GM19463 (cell line): Measurements from ENCODE around the gene ITPR3.

Experiments
- ATAC-seq: cut with Tn5 transposase; IDR thresholded peaks from one replicate; pipeline ENCODE4 v1.9.1; 2021; ENCODE audit warnings: mild to moderate bottlenecking, moderate library complexity; ENCODE audit not compliant: unreplicated experiment

The ITPR3 gene

DNA sequence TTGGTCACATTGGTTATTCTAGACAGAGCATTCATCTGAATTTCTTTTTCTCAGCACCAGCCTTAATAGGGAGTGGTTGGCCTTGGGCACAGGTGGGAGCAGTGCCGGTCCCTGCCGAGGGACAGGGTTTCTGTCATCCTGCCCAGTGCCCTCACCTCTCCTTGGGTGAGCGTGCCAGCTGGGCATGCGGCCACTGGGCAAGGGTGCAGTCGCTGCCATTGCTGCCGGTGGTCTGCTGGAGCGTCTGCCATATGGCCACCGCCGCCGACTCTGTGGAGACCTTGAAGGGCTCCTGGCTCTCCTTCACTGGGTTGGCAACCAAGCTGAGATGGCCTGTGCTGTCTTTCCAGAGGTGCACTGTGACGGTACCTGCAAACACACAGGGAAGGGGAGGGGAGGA lies 106.8 kb downstream of the ITPR3 start:
- ATAC-seq: no peak

DNA sequence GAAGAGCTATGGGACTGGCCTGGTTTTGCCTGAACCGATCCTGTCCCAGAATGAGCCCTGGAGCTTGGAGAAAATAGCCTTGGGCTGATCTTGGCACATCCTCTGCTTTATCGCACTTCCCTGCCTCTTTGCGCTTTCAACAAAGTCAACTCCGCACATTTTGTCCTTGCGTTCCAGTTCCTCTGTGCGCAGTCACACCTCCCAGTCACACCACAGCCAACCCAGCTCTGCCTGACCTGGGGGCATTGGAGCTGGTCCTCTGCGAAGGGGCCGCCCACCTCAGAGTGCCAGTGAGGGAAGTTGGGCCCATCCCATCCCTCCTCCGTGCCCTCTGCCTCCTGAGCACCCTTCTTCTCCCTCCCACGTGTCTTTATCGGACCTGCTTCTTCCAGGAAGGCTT lies 107.3 kb downstream of the ITPR3 start:
- ATAC-seq: no peak

DNA sequence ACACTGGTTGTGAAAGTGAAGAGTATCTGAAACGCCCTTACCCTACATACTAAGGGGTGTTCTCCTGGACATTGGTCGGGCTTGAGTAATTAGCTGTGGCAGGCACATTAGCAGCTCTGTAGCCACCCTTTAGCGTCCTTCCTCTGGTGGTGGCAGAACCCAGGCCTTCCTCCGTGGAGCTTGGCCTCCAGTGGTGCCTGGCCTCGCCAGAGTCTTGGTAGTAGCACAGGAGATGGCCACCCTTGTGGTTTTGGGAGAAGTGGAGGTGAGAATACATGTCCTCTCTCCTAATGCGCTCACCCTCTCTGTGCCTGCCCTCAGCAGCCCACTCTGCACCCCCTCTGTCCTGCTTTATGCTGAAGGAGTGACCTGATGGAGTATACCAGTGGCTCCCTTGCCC lies 107.9 kb downstream of the ITPR3 start:
- ATAC-seq: no peak

DNA sequence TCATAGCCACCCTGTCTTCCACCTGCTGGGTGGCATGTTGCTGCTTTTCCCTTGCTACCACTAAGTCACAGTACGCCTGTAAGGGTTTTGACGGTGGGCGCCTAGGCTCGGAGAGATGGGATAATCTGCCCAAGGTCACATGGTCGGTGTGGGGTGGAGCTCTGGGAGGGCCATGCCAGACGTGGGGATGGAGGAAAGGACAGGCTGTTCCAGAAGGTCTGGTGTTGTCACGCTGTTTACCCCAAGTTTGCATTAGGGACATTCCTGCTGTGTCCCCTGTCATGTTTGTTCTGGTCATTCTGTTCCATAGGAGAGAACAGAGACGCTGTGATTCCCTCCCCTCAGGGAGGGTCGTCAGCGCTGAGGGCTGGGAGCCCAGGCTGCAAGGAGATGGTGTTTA lies 109.5 kb downstream of the ITPR3 start:
- ATAC-seq: no peak

DNA sequence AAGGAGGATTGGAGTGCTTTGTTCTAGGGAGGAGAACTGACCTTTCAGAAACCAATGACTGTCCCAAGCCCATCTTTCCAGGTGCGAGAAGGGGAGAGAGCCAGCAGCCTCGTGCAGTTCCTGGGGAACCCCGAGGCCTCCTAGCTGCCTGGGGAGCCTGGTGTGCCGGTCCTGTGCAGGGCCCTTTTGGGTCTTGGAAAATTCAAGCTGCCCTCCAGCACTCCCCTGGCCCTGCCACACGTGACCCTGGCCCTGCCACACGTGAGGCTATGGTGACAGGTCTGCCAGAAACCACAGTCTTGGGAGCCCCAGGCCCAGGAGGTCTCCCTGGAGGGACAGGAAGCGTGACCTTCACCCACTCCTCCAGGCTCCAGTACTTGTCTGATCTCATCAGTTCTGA lies 109.9 kb downstream of the ITPR3 start:
- ATAC-seq: no peak

DNA sequence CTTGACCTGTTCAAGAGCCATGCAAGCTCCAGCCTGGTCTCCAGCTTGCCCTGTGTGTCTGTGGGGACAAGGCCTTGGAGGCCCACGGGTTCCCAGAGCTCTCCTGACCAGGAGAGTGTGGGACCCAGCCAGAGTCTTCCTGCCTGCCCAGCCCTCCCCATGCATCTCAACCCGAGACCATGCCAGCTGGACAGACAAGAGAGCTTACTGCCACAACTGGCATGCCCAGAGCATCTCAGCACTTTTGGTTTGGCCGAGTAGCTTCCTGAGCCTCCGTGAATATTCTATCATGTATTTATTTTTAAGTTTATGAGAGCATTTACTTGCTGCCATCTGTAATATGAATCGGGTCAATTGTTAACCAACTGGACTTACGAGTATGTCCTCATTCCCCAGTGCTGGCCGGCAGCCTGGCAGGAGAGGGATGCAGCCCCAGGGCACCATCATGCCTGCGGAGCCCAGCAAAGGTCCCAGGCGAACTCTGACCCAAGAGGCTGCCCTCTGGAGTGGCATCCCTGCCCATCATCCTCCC lies 110.7 kb downstream of the ITPR3 start:
- no peak for ATAC-seq

DNA sequence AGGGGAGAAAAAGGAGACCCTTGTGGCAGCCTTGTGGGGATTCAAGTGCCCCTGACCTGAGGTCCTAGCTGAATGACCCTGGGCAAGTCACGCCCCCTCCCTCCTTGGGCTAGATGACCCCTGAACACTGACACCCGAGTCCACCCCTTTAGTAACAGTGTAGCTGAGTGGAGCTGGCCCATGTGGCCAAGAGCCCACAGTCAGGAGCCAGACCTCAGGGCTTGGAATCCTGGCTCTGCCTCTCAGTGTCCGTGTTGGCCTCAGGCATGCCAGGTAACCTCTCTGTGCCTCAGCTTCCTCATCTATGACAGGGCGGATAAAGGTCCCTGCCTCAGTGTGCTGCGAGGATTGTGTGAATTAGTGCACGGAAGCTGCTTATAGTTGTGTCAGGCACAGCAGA lies 111.3 kb downstream of the ITPR3 start:
- ATAC-seq: no peak

DNA sequence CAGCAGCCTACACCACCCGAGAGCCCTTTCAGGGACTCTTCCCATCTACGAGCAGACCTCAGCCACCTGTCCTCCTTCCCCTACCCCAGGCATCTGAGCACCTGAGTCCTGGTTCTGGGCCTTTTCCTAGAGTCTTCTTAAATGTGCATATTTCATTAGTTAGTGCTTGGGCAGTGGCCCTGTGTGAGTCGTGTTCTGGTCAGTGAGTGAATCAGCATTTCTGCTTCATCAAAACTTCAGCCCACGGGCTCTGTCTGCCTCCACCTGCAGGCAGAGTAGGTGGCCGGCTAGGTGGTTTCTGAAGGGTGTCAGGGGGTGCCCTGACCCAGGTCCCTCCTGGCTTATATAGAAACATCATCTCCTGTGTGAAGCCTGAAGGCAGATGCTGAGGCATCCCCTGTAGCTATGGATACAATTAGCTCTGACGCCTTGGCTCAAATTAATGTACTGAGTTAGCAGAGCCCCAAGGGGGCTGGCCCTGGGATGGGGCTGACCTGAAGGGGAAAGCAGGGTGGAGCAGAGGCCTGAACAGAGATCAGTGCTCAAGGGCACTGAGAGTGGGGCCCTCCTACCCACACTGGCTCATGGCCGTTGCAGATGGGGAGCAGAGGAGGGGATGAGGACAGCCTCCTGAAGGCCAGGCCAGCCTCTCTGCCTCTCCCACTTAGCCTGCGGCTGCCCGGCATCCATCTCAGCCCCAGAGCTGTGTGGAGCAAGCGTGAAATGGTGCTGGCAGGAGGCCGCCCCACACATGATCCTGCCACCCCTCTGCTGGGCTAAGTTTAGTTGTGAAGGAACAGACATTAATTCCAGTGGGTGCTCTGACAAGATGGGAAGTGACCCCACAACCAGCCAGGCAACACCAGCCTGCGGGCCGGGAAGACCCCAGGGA lies 111.9 kb downstream of the ITPR3 start:
- ATAC-seq: no peak

DNA sequence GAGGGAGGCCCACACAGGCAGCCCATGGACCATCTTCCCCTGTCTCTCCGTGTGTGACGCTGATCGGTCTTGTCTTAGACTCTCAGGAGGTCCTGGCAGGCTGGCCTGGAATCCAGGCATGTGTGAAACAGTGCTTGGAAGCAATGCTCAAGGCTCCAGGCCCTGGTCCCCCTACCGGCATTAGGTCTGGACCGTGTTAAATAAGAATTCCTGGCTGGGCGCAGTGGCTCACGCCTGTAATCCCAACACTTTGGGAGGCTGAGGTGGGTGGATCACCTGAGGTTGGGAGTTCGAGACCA lies 112.5 kb downstream of the ITPR3 start:
- no peak for ATAC-seq

DNA sequence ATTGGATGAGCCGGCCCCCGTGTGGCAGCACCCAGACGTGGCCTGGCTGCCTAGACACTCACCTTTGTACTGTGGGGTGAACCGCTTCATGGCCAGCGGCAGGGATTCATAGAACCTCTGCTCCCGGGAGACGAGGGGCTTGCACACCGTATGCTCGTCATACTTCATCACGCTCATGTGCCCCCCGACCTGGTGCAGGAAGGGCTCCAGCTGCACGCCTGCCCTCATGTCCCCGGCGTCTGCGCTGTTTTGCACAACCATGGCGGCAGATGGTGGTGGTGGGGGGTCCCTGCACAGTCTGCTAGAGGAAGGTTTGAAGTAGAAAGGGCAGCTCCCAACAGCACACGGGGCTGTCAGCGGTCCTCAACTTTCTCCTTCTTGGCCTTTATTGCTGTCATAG lies 114.1 kb downstream of the ITPR3 start:
- no peak for ATAC-seq

DNA sequence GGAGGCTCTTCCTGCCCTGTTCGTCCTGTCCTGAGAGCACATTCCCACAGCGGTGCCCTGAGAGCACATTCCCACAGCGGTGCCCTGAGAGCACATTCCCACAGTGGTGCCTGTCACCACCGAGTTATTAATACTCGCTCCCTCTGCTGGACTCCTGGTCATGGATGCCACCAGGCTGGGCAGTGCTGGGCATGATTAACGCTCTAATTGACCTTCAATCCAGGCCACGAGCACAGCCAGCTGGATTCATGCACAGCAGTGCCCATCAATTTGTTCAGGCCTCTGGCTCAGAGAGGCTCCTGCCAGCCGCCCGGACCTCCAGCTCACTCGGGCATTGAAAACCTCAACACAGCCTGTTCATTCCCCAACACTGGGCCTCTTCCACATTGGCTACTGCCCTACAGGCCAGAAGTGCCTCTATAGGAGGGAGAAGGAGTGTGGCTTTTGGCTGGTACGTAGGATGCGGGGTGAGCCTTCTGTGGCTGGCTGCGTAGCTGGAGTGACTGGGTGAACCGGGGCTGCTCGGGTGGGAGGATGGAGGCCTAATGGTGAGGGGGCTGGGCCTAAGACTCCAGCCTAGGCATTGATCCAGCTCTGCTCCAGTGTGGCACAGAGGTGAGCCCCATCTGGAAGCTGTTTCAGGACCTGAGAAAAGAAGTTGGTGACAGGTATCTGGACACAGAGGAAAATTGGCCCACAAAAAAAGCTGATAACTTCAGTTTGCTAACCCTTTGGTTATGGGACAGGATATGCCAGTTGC lies 116.3 kb downstream of the ITPR3 start:
- no peak for ATAC-seq

DNA sequence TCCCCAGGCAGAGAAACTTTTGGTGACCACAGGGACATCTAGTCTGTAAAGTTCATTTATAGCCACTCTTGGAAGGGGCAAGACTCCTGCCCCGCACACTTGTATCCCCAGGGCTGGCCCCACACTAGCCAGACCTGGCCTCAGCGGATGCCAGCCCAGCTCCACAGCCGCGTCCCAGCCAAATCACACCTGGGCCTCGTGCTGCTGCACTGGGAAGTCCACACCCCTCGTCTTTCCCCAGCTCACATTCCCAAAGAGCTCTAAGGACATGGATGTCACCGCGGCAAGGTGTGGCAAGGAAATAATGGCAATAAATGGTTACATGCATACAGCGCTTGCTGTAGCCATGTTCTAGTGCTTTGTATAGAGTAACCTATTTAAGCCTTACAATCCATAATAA lies 117.0 kb downstream of the ITPR3 start:
- ATAC-seq: no peak

DNA sequence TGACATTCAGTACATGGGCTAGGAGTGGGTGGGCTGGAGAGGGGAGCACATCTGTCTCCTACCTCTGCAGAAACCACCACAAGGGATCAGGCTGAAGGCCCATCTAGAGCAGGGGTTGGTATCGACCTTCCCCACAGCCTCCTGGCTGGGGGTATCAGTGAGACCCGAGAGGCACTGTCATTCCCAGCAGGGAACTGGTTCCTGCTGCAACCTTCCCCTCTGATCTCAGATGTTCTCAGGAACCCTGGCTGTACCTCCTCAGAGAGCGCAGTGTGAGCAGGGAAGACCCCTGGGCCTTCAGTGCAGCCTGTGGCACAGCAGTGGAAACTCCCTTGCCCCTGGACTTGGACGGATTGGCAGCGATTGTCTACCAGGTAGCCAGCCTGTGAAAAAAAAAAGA lies 117.8 kb downstream of the ITPR3 start:
- no peak for ATAC-seq

DNA sequence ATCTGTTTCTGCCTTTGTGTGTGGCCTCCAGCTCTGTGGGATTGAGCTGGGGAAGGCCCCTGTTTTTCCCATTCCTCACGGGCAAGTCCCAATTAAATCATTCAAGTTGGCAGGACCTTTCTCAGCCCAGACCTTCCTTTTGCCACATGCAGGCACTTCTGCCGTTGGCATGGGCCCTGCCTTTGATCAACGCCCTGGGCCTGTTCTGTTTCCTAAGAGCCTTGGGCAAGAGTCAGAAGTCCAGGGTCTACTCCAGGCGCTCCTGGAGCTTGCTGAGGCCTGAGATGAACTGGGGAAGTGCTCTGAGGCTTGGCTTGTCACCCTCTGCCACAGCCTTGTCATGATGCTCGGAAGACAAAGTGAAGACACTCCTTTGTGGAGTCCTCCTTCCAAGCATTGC lies 118.4 kb downstream of the ITPR3 start:
- no peak for ATAC-seq

DNA sequence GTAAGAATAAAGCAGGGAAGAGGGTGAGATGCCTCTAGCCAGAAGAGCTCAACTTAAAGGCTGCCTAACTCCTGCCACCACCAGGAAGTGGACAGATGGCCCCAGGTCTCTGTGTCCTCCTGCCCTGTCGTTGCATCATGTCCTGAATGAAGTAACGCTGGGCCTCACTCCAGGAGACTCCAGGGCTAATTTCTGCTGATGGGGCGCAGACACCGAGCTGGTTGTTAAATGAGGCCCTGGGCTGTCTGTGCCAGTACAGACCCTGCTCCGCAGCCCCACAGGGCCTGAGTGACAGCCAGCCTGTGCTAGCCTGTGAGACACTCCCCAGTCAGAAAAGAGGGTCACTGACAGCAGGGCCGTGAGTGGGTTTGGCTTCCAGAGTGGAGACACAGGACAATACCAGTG lies 119.1 kb downstream of the ITPR3 start:
- ATAC-seq: no peak

DNA sequence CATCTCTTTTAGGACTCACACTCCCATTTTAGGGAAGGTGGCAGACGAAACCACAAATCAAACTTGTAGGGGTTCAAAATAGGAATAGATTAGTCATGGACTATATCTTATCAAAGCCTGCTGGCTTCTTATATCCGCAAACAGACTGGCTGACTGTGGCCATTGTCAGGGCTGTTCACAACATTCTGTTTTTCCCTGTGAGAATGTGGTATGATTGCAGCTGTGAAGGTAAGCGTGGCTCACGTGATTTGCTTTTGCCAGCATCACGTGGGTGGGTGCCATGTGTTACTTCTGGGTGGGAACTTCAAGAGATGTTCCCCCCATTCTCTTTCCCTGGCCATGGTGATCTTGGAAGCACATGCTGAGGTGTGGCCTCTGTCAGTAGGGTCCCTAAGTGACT lies 119.7 kb downstream of the ITPR3 start:
- no peak for ATAC-seq

DNA sequence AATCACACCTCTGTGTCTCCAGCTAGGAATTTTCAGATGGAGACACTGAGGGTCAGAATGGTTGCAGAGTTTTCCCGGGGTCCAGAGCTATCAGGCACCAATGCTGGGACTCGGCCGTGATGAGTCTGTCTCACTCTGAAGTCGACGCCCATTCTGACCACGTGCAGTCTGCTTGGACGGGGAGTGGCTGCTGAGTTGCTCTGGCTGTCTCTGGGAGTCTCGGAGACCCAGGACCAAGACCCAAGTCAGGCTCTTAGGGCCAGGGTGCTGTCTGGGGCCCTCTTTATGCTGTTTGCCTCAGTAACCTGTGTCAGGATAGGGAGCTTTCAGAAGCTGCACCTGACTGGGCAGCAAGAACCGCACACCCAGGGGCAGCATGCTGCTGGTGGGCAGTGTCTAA lies 121.0 kb downstream of the ITPR3 start:
- ATAC-seq: no peak

DNA sequence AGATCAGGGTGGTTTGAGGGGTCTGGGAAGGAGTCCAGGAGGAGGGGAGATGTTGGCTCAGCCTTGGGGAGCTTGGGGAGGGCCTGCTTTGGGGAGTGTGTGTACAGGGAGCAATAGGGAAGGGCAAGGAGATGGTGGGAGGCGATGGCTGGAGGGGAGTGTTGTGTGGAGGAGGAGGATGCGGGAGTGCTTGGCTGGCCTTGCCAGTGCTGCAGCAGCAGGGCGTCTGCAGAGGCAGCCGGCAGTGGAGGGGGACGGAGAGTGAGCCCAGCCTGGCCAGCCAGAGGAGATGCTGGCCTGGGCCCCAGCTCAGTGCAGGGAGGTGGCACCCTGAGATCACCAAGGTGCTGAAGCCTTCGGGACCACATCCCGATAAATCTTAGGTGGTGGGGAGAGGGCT lies 121.7 kb downstream of the ITPR3 start:
- no peak for ATAC-seq

DNA sequence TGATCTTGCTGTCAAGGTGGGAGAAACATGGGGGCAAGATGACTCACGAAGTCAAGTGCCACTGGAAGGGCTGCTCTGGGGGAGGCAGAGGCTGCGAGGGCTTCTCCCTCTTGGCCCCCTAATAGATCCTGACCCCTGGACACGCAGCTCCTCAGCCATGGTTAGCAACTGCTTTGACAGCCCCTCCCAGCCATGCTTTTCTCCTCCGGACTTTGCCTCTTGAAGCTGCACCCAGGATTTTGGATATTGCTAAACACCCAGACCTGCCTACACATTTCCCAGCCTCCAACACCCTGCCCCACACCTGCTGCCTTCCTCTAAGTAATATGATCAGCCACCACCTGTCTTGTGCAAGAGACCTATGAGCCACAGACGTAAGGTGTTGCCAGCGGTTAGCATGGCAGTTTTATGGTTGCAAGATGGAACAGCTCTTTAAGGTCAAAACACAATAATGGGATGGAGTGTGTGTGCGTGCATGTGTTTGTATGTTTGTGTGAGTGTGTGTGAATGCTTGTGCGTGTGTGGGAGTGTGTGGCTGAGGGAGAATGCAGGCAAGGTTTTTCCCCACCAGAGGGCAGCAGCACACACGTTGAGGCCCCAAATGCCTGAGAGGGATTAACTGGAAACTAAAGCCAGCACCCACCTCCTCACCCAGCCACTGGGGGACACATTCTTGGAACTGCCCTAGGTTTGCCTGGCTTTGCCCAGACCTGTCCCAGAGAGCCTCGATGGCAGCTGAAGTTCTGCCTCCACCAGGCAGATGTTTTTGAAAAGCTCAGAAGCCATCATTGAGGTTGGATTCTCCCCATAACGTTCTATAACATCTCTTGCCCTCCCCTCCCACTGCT lies 123.1 kb downstream of the ITPR3 start:
- no peak for ATAC-seq

DNA sequence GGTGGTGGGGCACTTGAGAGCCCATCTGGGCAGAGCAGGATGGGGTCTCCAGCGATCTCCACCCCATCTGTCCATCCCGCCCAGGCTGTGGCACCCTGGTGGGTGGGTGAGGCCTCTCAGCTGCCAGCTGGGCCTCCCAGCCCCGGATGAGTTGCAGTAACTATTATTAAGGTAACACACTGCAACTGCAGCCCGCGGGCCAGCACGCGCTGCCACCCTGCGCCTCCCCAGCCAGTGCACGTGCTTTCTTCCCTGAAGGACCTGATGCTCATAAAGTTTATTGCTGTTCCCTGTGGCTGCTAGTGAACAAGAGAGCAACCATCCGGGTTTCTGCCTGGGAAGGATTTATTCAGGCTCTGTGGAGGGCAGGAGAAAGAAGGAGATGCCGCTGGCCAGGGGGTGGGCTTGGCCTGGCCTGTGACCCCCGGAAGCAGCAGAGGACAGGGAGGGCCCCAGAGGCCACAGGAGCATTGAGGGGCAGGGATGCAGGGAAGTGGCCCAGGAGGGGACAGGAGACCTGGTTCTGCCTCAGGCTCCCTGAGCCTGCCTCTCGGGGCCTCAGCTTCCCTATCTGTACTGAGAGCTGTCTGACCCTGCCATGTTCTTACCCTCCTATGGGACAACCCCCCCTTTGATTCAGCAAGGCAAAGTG lies 123.9 kb downstream of the ITPR3 start:
- ATAC-seq: no peak

DNA sequence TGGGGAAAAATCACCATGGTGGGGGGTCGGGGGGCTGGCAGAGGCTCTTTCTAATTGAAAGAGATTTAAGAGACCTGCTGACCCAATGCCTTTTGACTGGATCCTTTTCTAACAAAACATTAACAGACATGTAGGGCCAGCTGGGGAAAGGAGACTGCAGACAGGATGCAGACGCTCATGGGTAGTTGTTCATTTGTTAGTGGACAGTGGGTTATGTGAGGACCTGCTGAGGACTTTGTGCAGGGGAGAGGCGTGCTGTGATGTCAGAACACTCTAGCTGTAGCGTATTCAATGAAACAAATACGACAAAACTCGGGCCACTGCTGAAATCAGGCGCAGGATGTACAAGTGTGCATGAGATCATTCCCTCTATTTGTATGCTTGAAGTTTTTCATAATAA lies 124.4 kb downstream of the ITPR3 start:
- ATAC-seq: no peak
